Lower leg skin (tissue), 3 donors: Measurements from ENCODE around the gene CASP7.

Experiments
- POLR2A ChIP-seq, 2 donors: fragments of 450-650 bp; IDR thresholded peaks; one replicate each; pipeline ENCODE4 v1.6.1; 2016 to 2017; ENCODE audit warnings: antibody characterized with exemption in 2 of 2, mild to moderate bottlenecking in 1 of 2, moderate library complexity in 1 of 2
- TF ChIP-seq, protein P1 (sequence below), 3 donors: fragments of 450-650 bp; IDR thresholded peaks; one replicate each; pipeline ENCODE4 v1.5.1; 2016; ENCODE audit warnings: antibody characterized with exemption in 3 of 3, mild to moderate bottlenecking in 3 of 3, moderate library complexity in 2 of 3

DNA sequence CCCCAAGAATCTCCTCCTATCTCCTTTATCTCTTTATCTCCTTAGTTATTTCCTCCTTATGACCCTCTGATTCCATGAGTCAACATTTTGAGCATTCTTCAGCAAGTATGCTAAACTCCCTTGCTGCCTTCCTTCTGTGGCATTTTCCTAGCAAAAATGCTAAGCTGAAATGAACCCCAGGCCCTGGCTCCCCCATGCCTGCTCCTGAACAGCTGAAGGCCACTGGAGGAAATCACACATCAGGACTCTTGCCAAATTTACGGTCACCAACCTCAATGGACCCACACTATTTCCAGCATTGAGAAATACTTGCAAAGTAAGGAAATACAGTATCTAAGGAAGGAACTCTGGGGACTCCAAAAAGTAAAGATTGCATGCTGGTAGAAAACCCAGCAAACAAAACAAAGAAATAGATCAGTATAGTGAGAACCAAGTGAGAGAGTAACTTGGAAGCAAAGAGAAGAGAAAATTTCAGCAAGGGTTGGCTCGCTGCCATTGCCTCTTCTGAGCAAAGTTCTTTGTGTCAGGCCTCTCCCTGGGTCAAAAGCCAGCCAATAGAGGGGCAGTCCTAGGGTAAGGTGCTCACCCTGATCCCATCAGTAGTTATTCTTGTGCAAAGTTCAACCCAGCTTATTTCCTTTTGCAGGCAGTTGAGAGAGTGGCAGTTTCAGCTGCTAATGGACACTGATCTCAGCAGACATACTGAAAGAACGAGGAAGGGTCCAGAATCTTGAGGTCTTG, 66.7 kb downstream of the CASP7 start:
- TF ChIP-seq, protein P1, sequence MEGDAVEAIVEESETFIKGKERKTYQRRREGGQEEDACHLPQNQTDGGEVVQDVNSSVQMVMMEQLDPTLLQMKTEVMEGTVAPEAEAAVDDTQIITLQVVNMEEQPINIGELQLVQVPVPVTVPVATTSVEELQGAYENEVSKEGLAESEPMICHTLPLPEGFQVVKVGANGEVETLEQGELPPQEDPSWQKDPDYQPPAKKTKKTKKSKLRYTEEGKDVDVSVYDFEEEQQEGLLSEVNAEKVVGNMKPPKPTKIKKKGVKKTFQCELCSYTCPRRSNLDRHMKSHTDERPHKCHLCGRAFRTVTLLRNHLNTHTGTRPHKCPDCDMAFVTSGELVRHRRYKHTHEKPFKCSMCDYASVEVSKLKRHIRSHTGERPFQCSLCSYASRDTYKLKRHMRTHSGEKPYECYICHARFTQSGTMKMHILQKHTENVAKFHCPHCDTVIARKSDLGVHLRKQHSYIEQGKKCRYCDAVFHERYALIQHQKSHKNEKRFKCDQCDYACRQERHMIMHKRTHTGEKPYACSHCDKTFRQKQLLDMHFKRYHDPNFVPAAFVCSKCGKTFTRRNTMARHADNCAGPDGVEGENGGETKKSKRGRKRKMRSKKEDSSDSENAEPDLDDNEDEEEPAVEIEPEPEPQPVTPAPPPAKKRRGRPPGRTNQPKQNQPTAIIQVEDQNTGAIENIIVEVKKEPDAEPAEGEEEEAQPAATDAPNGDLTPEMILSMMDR (IDR thresholded peaks at IDR 0.05), result no peak
- no peak for TF ChIP-seq POLR2A (IDR thresholded peaks at IDR 0.05)
